OCI-LY3 (cell line): ENCODE results near the gene LILRA1.

Experiments used
- EZH2phosphoT487 ChIP-seq: fragments of 200-600 bp; shearing (Covaris generic); IDR thresholded peaks from 2 replicates; pipeline ENCODE4 v1.6.1; 2018; ENCODE audit warnings: antibody characterized with exemption, mixed run types, low read depth
- TF ChIP-seq, protein P1 (sequence below): fragments of 200-600, 300-600 bp; sonication (generic); IDR thresholded peaks from 2 replicates; pipeline ENCODE4 v1.5.1; 2014; ENCODE audit warnings: antibody characterized with exemption, low read length, low read depth

GRCh38 chr19:54551950-54552912 lies 41.2 kb upstream of the LILRA1 start:
- TF ChIP-seq, protein P1, sequence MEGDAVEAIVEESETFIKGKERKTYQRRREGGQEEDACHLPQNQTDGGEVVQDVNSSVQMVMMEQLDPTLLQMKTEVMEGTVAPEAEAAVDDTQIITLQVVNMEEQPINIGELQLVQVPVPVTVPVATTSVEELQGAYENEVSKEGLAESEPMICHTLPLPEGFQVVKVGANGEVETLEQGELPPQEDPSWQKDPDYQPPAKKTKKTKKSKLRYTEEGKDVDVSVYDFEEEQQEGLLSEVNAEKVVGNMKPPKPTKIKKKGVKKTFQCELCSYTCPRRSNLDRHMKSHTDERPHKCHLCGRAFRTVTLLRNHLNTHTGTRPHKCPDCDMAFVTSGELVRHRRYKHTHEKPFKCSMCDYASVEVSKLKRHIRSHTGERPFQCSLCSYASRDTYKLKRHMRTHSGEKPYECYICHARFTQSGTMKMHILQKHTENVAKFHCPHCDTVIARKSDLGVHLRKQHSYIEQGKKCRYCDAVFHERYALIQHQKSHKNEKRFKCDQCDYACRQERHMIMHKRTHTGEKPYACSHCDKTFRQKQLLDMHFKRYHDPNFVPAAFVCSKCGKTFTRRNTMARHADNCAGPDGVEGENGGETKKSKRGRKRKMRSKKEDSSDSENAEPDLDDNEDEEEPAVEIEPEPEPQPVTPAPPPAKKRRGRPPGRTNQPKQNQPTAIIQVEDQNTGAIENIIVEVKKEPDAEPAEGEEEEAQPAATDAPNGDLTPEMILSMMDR: no peak
- no peak for TF ChIP-seq EZH2phosphoT487
